ENCODE measurements around the gene NXPH3. TPM values are rescaled to one million over a fixed set of nuclear protein-coding genes. Genes with fewer than 3 reads are reported as not detected.

Gene NXPH3
- total RNA-seq, 1 donor from 2014 or later = not detected

DNA sequence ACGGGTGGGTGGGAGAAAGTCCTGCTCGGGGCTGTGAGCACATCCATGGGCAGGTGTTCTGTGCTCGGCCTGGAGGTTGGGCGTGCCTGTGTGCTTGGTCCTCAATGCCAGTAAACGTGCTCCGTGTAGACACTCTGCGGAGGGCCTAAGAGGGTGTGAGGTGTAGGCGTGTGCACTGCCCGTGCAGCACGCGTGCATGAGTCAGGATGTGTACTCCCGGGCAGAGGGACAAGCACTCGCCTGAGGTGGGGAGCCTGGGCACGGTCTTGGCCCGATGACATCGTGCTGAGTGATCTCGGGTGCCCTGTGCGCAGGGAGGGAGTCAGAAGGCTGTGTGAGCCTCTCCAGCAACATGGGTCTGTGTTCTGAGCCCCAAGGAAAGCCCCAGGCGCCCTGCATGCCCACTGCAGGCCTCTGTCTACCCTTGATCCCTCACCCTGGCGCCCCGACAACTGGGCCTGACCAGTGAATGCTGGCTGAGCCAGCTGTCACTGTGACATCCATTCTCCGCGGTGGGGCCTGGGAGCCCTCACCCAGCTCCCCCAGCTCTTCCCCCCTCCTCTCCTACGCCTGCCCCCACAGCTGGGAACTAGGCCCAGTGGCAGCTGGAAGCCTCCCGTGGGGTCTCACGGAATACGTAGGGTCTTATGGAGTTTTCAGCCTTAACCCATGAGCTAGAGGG lies 23.5 kb upstream of the NXPH3 start:
- DNase-seq (ENCODE audit: low read depth) (peak; percentile 73), FAIRE-seq (peak; percentile 70)
- H3K36me3 ChIP-seq (ENCODE audit: control insufficient read depth, insufficient read depth, low read length) = no peaks in the 10 kb centered on the region
- no peak overlapping the region for H3K4me3 ChIP-seq (ENCODE audit: low read depth, low read length)
- TF ChIP-seq, protein P1, sequence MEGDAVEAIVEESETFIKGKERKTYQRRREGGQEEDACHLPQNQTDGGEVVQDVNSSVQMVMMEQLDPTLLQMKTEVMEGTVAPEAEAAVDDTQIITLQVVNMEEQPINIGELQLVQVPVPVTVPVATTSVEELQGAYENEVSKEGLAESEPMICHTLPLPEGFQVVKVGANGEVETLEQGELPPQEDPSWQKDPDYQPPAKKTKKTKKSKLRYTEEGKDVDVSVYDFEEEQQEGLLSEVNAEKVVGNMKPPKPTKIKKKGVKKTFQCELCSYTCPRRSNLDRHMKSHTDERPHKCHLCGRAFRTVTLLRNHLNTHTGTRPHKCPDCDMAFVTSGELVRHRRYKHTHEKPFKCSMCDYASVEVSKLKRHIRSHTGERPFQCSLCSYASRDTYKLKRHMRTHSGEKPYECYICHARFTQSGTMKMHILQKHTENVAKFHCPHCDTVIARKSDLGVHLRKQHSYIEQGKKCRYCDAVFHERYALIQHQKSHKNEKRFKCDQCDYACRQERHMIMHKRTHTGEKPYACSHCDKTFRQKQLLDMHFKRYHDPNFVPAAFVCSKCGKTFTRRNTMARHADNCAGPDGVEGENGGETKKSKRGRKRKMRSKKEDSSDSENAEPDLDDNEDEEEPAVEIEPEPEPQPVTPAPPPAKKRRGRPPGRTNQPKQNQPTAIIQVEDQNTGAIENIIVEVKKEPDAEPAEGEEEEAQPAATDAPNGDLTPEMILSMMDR (IDR thresholded peaks at IDR 0.05; ENCODE audit: insufficient read depth, low read length, severe bottlenecking) = no peak
- H3K27me3 ChIP-seq (ENCODE audit: control insufficient read depth, insufficient read depth, low read length) = peaks cover 6% of the 10 kb centered on the region

DNA sequence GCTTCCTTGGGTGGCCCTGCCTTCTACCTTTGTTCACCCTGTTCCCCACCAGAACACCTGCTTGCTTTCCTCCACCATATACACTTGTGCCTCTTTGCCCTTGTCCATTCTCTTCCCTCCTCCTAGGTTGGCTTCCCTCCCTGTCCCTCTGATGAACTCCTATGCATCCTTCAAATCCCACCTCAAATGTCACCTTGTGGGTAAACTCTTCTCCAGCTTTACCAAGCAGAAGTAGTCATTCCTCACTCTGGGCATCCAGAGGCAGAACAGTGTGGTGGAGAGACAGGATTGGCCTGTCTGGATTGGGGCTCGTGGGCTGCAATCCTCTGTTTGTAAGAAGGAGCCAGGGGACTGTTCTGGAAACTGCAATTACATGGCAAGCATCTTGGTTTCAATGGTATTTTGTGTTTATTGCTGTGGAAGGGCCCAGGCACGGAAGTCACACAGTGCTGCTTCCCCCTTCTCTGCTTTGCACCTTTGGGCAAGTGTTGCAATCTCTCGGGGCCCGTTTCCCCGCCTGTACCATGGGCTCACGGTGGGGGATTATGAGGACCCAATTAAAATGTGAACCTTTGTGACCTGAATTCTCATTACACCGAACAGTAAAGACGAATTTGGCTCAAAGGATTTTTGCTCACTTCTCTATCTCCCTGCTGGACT lies 21.9 kb upstream of the NXPH3 start:
- no peak for DNase-seq (ENCODE audit: low read depth)
- TF ChIP-seq, protein P1 (IDR thresholded peaks at IDR 0.05; ENCODE audit: insufficient read depth, low read length, severe bottlenecking) = no peak
- peak; percentile 52 for FAIRE-seq

DNA sequence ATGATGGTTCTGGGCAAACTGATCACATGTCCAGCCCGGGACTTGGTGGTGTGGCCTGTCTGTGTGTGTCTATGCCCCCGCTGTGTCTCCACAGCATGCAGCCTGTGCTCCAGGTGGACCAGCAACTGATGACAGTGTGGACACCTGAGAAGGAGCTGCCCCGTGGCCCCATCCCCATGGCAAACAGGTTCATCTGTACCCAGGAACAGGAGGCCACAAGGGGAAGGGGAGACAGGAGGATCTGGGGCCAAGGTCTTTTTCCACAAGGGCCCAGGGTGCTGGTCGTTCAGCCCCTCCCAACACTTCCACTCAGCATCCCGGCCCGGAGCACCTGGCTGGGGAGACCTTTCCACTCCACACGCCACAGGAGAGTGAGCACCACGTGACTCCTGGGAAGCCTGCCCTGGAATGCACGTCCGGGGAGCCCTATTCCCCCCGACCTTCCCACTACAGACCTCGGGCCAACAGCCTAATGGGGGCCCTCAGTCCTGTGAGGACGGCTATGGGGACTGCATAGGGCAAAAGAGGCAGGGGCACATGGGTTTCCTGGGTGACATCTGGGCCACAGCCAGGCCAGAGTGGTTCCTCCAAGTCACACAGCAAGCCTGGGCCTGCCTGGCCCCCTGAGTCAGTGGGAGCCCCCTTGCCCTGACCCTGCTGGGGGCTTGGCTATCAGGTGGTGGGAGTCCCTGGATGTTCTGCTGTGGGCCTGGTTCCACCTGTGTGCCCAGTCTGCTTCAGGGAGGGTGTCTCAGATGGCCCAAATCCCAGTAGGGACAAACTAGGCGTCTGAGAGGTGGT lies 20.8 kb upstream of the NXPH3 start:
- FAIRE-seq = peak; percentile 7
- no peak for DNase-seq (ENCODE audit: low read depth)
- H3K27me3 ChIP-seq (ENCODE audit: control insufficient read depth, insufficient read depth, low read length) = peaks cover 6% of the 10 kb centered on the region

More for the DNA sequence above, 21.9 kb upstream of the NXPH3 start:
- Histone ChIP-seq H3K36me3 (ENCODE audit: control insufficient read depth, insufficient read depth, low read length) (no peaks in the 10 kb centered on the region), H3K27me3 (ENCODE audit: control insufficient read depth, insufficient read depth, low read length) (peaks cover 6% of the 10 kb centered on the region), H3K4me3 (ENCODE audit: low read depth, low read length) (no peak overlapping the region)

DNA sequence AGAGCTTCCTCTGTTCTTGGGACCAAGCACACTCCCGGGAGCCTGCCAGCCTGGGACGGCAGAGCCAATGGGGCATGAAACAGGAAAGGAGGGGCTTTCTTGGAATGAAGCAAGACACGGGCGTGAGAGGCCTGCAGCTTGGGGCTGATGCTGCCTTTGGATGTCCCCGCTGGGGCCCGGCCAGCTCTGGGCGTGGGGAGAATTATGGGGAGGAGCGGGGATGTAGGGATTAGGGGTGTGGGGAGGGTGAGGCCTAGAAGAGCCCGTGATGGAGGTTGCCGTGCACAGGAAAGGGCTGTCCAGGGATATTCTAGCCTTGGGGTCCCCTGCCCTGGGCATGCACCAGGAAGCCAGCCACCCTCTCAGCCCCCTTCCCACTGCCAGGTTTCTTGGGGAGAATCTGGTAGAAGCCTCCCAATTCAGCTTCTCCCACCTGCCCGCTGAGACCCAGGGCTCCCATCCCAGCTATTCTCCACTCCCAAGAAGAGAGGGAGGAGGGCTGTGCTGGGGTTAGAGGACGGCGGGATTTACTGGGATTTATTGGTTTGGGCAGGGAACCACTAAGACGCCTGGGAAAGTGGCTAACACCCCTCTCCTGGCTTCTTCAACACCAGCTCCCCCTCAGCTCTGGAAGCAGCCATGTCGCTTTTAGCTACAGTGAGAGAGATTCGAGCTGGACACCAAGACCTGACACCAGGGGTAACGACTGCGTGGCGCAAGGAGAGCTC lies 20.0 kb upstream of the NXPH3 start:
- FAIRE-seq (no peak), DNase-seq (ENCODE audit: low read depth) (no peak)
- no peaks in the 10 kb centered on the region for H3K36me3 ChIP-seq (ENCODE audit: control insufficient read depth, insufficient read depth, low read length)
- TF ChIP-seq, protein P1 (IDR thresholded peaks at IDR 0.05; ENCODE audit: insufficient read depth, low read length, severe bottlenecking) = no peak
- H3K27me3 ChIP-seq (ENCODE audit: control insufficient read depth, insufficient read depth, low read length) = peaks cover 6% of the 10 kb centered on the region
- H3K4me3 ChIP-seq (ENCODE audit: low read depth, low read length) = no peak overlapping the region

More for the DNA sequence above, 20.8 kb upstream of the NXPH3 start:
- TF ChIP-seq, protein P1 (IDR thresholded peaks at IDR 0.05; ENCODE audit: insufficient read depth, low read length, severe bottlenecking) = no peak
- Histone ChIP-seq H3K4me3 (ENCODE audit: low read depth, low read length) (no peak overlapping the region), H3K36me3 (ENCODE audit: control insufficient read depth, insufficient read depth, low read length) (no peaks in the 10 kb centered on the region)

DNA sequence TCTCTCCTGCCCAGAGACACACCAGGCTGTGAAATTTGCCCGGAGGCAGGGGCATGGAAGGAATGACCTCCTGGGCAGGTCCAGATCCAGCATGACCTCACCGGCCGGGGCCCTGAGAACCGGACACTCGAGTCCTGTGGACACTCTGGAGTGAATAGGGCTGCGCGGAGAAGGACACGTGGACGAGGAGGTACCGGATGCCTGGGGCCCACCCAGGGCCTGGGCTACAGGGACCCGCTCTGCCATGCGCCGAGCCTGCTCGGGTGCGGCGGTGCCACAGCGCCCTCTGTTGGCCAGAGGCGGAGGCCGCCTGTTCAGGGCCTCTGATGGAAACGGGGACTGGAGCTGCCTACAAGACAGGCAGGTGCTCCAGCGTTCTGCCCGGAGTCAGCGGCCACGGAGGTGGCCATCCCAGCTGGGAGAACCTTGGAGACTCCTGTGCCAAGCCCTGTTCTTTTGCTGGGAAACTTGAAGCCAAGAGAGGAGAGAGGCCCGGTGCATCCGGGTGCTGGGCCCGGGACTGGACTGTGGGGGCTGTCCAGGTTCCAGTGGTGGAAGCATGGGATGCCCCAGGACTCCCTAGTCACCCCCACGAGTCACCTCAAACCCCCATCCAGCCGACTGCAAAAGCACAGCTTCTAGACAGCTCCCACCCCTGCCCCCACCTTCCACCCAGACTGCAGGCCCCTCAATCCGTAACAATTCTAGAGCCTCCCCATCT lies 19.3 kb upstream of the NXPH3 start:
- no peak overlapping the region for H3K4me3 ChIP-seq (ENCODE audit: low read depth, low read length)
- H3K36me3 ChIP-seq (ENCODE audit: control insufficient read depth, insufficient read depth, low read length) = no peaks in the 10 kb centered on the region
- peaks cover 6% of the 10 kb centered on the region for H3K27me3 ChIP-seq (ENCODE audit: control insufficient read depth, insufficient read depth, low read length)
- FAIRE-seq (no peak), DNase-seq (ENCODE audit: low read depth) (peak; percentile 27)
- TF ChIP-seq, protein P1 (IDR thresholded peaks at IDR 0.05; ENCODE audit: insufficient read depth, low read length, severe bottlenecking) = peak; percentile 99
